Upper lobe of left lung (tissue), 6 donors: ENCODE results near the gene ZNF853. TPM values are rescaled to one million over a fixed set of nuclear protein-coding genes. Genes with fewer than 3 reads are reported as not detected.
A peak's percentile ranks its signal among the peaks of the same experiment; 100 is the strongest.

Source experiments
- ATAC-seq, 2 donors: fragments of 200-7000 bp; cut with Tn5 transposase; one replicate each; pipeline ENCODE4 v1.9.1; 2022; ENCODE audit warnings: mild to moderate bottlenecking in 2 of 2, moderate library complexity in 2 of 2; ENCODE audit not compliant: low FRiP score in 2 of 2
- DNase-seq, 2 donors: peaks; one replicate each; pipeline ENCODE4 v3.0.0-alpha.2; 2019 to 2020
- H3K27ac ChIP-seq, 4 donors: fragments of 200-600 bp; sonication (generic); one replicate each; pipeline ENCODE4 v1.5.1; 2016 to 2019
- H3K27me3 ChIP-seq, 4 donors: fragments of 200-600 bp; sonication (generic); one replicate each; pipeline ENCODE4 v1.5.1; 2017 to 2019
- H3K36me3 ChIP-seq, 4 donors: fragments of 200-600 bp; sonication (generic); one replicate each; pipeline ENCODE4 v1.5.1; 2016 to 2019
- H3K4me1 ChIP-seq, 4 donors: fragments of 200-600 bp; sonication (generic); one replicate each; pipeline ENCODE4 v1.5.1; 2018 to 2019
- H3K4me3 ChIP-seq, 4 donors: fragments of 200-600 bp; sonication (generic); one replicate each; pipeline ENCODE4 v1.5.1; 2017 to 2019; ENCODE audit warnings: mild to moderate bottlenecking in 2 of 4, moderate library complexity in 1 of 4
- H3K9me3 ChIP-seq, 4 donors: fragments of 200-600 bp; sonication (generic); one replicate each; pipeline ENCODE4 v1.5.1; 2018 to 2019
- EP300 ChIP-seq, 4 donors: sonication (generic); formaldehyde crosslinking; IDR thresholded peaks; one replicate each; pipeline ENCODE4 v1.5.1; 2017; ENCODE audit warnings: antibody characterized with exemption in 4 of 4, control low read depth in 2 of 4
- POLR2A ChIP-seq, 4 donors: fragments of 450-650 bp; IDR thresholded peaks; one replicate each; pipeline ENCODE4 v1.5.1; 2016 to 2017; ENCODE audit warnings: antibody characterized with exemption in 4 of 4, mild to moderate bottlenecking in 2 of 4
- POLR2AphosphoS5 ChIP-seq, 2 donors: sonication (generic); formaldehyde crosslinking; IDR thresholded peaks; one replicate each; pipeline ENCODE4 v1.5.1; 2017; ENCODE audit warnings: antibody characterized with exemption in 2 of 2
- WGBS, 2 donors: methylation state at CpG; one replicate each; pipeline ENCODE4 v1.1.5; 2017 to 2018; 5-methylcytosine and 5-hydroxymethylcytosine counted together
- total RNA-seq, 6 donors: library from RNA; depleted of rRNA in 4 of 6; stranded (reverse); fragments of >200 nt in 4 of 6; gene quantifications; one replicate each; pipeline versions ENCODE4 v1.1.0 to v1.2.1, GENCODE V29; 2016 to 2021
- TF ChIP-seq, protein P1 (sequence below), 6 experiments: fragments of 450-650 bp in 4 of 6; fragments of 200-600 bp in 2 of 6; sonication (generic) in 2 of 6; IDR thresholded peaks; one replicate each; pipeline ENCODE4 v1.5.1; 2016 to 2019; ENCODE audit warnings: antibody characterized with exemption in 6 of 6
- donor health status: DM: no; HTN: no; CAD: no; lungs with moderate emphysema.
- donor health status: DM: no; HTN: yes; CAD: no; lungs with severe emphysema.

ZNF853 gene
- total RNA-seq, 6 donors from 2014 or later: 2.9 to 11.9 (median 7.0) TPM

DNA sequence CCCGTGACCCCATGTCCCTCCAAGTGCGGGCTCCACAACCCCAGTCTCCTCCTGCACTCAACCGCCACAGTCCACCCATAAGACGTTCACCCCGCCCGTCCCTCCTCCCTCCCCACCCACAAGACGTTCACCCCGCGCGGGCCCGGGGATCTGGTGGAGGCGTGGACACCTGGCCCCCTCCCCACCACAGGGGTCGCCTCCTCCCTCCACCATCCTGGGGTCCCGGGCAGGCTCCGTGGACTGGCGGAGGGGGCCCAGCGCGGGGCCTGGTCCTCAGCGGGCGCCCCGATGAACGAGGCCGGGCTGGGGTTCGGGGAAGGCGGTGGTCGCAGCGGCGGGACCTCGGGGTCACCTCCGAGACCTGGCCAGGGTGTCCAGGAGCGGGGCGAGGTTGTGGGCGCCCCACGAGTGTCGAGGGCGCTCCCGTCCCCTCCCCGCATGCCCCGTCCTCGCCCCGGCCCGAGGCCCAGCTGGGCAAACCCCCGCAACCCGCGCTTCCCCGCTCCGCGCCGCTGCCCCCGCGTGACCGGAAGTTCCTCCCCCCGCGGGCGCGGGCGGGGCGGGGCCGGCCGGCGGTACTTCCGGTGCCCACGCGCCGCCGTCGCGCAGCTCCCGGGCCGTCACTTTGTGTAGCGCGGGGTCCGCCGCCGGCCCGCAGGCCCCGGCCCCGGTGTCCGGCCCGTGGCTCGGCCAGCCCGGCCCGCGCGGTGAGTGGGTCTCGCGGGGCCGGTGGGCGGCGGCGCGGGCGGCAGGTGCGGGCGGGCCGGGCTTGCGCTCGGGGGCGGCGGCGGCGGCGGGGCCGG lies 21.5 kb downstream of the ZNF853 start, which contains the start of gene ZNF316:
Gene ZNF316, plus strand, starts transcription at position 578 of the 803 bp plus-strand sequence. CDS start 5,092 bp downstream, outside the sequence.
- peak within 1 kb of the TSS; percentile 70 to 89 (median 78) for H3K4me3 ChIP-seq
- peak; percentile 61 to 95 for DNase-seq
- peak within 1 kb of the TSS; percentile 73 to 93 (median 86) for H3K27ac ChIP-seq
- ATAC-seq: peak; percentile 45 to 90
- peaks cover 0 to 16% (median 8%) of the 10 kb centered on the region in 4 donors for H3K36me3 ChIP-seq
- 5 to 12% methylated on average over 6 to 16 of the region's 104 CpGs for WGBS, 2 donors
- no peaks in the 10 kb centered on the region for H3K27me3 ChIP-seq
- peaks cover 22 to 42% (median 30%) of the 10 kb centered on the region in 4 donors for H3K4me1 ChIP-seq
- TF ChIP-seq EP300 (IDR thresholded peaks at IDR 0.05) (no peak), POLR2A (IDR thresholded peaks at IDR 0.05) (peak in 1 of 4 donors; percentile 83), POLR2AphosphoS5 (IDR thresholded peaks at IDR 0.05) (peak; percentile 22 to 62)
- TF ChIP-seq, protein P1, sequence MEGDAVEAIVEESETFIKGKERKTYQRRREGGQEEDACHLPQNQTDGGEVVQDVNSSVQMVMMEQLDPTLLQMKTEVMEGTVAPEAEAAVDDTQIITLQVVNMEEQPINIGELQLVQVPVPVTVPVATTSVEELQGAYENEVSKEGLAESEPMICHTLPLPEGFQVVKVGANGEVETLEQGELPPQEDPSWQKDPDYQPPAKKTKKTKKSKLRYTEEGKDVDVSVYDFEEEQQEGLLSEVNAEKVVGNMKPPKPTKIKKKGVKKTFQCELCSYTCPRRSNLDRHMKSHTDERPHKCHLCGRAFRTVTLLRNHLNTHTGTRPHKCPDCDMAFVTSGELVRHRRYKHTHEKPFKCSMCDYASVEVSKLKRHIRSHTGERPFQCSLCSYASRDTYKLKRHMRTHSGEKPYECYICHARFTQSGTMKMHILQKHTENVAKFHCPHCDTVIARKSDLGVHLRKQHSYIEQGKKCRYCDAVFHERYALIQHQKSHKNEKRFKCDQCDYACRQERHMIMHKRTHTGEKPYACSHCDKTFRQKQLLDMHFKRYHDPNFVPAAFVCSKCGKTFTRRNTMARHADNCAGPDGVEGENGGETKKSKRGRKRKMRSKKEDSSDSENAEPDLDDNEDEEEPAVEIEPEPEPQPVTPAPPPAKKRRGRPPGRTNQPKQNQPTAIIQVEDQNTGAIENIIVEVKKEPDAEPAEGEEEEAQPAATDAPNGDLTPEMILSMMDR (IDR thresholded peaks at IDR 0.05): no peak
- no peaks in the 10 kb centered on the region for H3K9me3 ChIP-seq

DNA sequence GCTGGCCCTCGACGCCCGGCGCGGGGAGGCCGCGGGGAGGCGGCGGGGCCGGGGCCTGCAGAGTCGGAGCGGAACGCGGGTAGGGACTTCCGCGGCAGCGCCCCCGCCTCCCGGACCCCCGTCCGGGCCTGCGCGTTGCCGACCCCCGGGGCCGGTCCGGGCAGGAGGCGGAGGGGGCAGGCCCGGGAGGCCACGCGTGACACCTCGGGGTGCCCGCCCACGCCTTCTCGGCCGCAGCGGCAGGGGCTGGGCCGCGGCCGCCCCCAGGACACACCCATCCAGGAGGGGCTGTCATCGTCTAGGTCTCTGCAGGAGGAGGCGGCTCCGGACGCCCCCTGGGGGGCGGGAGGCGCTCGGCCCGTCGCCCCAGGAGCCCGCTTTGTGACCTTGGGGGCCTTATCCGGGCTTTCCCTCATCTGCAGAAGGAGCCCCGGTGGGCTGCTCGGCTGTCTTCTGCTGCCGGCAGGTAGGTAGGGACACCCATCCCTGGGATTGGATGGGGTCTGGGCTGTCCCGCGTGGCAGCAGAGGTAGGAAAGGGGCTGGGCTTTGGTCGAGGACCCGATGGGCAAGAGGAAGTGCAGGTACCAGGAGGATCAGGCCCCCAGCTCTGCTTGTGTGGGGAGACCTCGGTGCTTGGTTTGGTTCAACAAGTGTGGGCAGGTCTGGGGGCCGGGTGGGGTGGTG lies 22.3 kb downstream of the ZNF853 start:
- 10 to 19% methylated on average over 3 to 6 of the region's 60 CpGs for WGBS, 2 donors
- ATAC-seq: peak in 1 of 2 donors; percentile 54
- peak overlapping the region; percentile 70 to 89 (median 78) for H3K4me3 ChIP-seq
- TF ChIP-seq POLR2AphosphoS5 (IDR thresholded peaks at IDR 0.05): no peak
- TF ChIP-seq, protein P1 (IDR thresholded peaks at IDR 0.05): peak in 4 of 6 experiments; percentile 20 to 43 (median 36)
- H3K4me1 ChIP-seq: peaks cover 22 to 42% (median 30%) of the 10 kb centered on the region in 4 donors
- peaks cover 0 to 23% (median 15%) of the 10 kb centered on the region in 4 donors for H3K36me3 ChIP-seq
- peak overlapping the region; percentile 44 to 93 (median 72) for H3K27ac ChIP-seq
- DNase-seq: peak; percentile 44 to 89
- no peaks in the 10 kb centered on the region for H3K27me3 ChIP-seq
- no peaks in the 10 kb centered on the region for H3K9me3 ChIP-seq

DNA sequence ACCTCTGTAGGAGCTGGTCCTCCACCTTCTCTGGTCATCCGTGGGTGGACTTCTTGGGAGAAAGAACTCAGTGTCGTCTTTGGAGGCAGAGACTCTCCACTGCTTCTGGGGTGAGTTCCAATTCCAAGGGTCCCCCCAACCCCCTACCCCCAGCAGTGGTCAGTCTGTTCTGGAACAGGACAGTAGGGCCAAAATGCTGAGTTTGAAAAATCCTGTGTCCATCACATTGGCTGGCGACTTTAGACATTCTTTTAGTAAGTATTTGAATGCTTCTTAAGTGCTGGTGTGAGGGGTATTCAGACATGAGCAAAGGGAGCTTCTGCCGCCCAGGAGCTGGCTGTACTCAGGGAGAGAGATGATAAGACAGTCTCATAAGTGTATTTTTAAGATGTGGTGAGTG lies 23.6 kb downstream of the ZNF853 start:
- Histone ChIP-seq H3K27ac (peak overlapping the region in 1 of 4 donors; percentile 93), H3K4me1 (peaks cover 22 to 42% (median 30%) of the 10 kb centered on the region in 4 donors), H3K27me3 (no peaks in the 10 kb centered on the region), H3K4me3 (peak overlapping the region in 1 of 4 donors; percentile 77), H3K36me3 (peaks cover 4 to 36% (median 29%) of the 10 kb centered on the region in 4 donors), H3K9me3 (no peaks in the 10 kb centered on the region)
- TF ChIP-seq EP300 (IDR thresholded peaks at IDR 0.05): no peak
- TF ChIP-seq POLR2A (IDR thresholded peaks at IDR 0.05): no peak
- TF ChIP-seq, protein P1 (IDR thresholded peaks at IDR 0.05): no peak
- TF ChIP-seq POLR2AphosphoS5 (IDR thresholded peaks at IDR 0.05): no peak
- 89 to 93% methylated on average over 4 of the region's 4 CpGs for WGBS, 2 donors
- ATAC-seq (no peak), DNase-seq (no peak)

DNA sequence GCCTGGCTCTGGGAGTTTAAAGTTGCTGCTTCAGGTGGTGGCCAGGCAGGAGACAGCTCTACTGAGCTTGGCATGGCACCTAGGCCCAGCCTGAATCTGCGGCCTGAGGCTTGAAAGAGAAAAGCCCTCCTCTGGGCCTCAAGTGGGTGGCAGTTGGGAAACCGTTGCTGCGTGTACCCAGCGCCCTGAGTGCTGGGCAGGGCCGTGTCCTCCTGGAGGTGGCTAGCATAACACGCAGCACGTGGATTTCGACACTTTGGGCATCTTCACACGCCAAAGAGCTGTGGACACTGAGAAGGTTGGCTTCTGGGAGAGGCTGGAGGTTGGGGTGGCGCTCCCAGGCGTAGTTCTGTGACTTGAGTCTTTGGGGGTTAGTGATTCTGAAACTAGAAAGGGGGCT lies 24.2 kb downstream of the ZNF853 start:
- ATAC-seq (no peak), DNase-seq (peak in 1 of 2 donors; percentile 70)
- Histone ChIP-seq H3K4me3 (no peak overlapping the region), H3K27me3 (no peaks in the 10 kb centered on the region), H3K27ac (no peak overlapping the region), H3K4me1 (peaks cover 22 to 42% (median 30%) of the 10 kb centered on the region in 4 donors), H3K36me3 (peaks cover 8 to 42% (median 34%) of the 10 kb centered on the region in 4 donors), H3K9me3 (no peaks in the 10 kb centered on the region)
- WGBS, 2 donors: 66 to 87% methylated on average over 7 to 11 of the region's 11 CpGs
- TF ChIP-seq POLR2A (IDR thresholded peaks at IDR 0.05): no peak
- no peak for TF ChIP-seq EP300 (IDR thresholded peaks at IDR 0.05)
- TF ChIP-seq POLR2AphosphoS5 (IDR thresholded peaks at IDR 0.05): no peak
- TF ChIP-seq, protein P1 (IDR thresholded peaks at IDR 0.05): no peak
